Omental fat pad (tissue), 4 donors: ENCODE measurements around the gene CTSF. TPM values are rescaled to one million over a fixed set of nuclear protein-coding genes. Genes with fewer than 3 reads are reported as not detected.
"Not testable (repeated sequence)": the region's sequence is repeated elsewhere in the genome, so short reads cannot be mapped to it uniquely, and the experiment has no call there.

ENCODE experiments used
- ATAC-seq: fragments of 150-250 bp; one replicate; pipeline ENCODE4 v1.9.1; 2016; ENCODE audit warnings: mild to moderate bottlenecking, moderate library complexity; ENCODE audit not compliant: low FRiP score
- DNase-seq: peaks from one replicate; pipeline ENCODE4 v3.0.0-alpha.2; 2019; ENCODE audit warnings: low spot score
- CTCF ChIP-seq, 3 donors: fragments of 450-650 bp; IDR thresholded peaks; one replicate each; pipeline ENCODE4 v1.5.1; 2016 to 2017; ENCODE audit warnings: antibody characterized with exemption in 3 of 3, mild to moderate bottlenecking in 3 of 3, moderate library complexity in 2 of 3
- total RNA-seq, 4 donors: library from RNA; depleted of rRNA; stranded (reverse); fragments of >200 nt; gene quantifications; one replicate each; pipeline ENCODE4 v1.1.0, GENCODE V29; 2016

Gene CTSF
- total RNA-seq, 4 donors from 2014 or later, result 82.8 to 110 (median 96.5) TPM

- DNase-seq (no peak), ATAC-seq (no peak)
- no peak for TF ChIP-seq CTCF (IDR thresholded peaks at IDR 0.05)
Measured at GRCh38 chr11:66541892-66542291, 26.5 kb downstream of the CTSF start.

- ATAC-seq, DNase-seq: not testable (repeated sequence)
Measured at GRCh38 chr11:66540598-66540997, 27.8 kb downstream of the CTSF start.

GRCh38 chr11:66539870-66540213 is 28.6 kb downstream of the CTSF start:
- TF ChIP-seq CTCF (IDR thresholded peaks at IDR 0.05), result no peak
- ATAC-seq (no peak), DNase-seq (no peak)

- ATAC-seq, result no peak
- TF ChIP-seq CTCF (IDR thresholded peaks at IDR 0.05), result no peak
- no peak for DNase-seq
Measured at GRCh38 chr11:66539170-66539869, 29.1 kb downstream of the CTSF start.

GRCh38 chr11:66532784-66533183 is 35.6 kb downstream of the CTSF start:
- no peak for ATAC-seq
- DNase-seq, result no peak

GRCh38 chr11:66531841-66532240 is 36.6 kb downstream of the CTSF start:
- no peak for ATAC-seq
- no peak for DNase-seq
- no peak for TF ChIP-seq CTCF (IDR thresholded peaks at IDR 0.05)

More at GRCh38 chr11:66532784-66533183, 35.6 kb downstream of the CTSF start:
- no peak for TF ChIP-seq CTCF (IDR thresholded peaks at IDR 0.05)

GRCh38 chr11:66530927-66531709 is 37.3 kb downstream of the CTSF start:
- peak; percentile 19 for ATAC-seq
- TF ChIP-seq CTCF (IDR thresholded peaks at IDR 0.05), result no peak
- DNase-seq, result no peak
